ENCODE data around the gene CLDN8.

Gene CLDN8

DNA sequence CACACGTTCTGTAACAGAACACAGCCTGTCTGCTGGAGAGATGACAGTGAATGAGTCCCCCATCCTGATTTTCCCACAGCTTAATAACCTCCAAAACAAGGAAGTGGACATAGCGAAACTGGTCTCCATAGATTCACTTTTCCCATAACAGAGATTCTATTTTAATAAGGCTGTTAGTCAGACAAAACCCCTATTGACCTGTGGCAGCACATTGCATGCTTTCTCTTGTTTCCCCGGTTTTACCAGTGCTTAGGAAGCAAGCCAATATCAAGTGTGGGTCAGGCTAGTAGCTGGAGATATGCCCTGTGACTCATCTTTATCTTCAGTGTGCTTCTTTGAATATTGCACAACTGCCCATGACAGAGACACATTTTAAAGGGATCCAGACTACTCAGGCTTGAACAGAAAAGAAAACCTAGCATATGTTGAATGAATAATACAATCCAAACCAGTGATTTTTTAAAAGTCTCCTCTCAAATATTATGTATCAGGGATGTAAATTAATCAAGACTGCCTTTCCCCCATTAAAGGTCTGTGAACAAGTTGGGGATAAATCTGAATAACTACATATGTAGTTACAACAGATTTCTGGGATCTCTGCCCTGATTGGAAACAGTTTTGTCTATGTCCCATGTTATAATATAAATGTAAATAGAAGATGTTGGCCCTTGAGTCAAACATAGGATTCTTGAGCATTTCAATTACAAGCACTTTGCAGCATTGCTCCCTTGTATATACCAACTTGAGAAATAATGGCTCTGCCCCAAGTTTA is 11.9 kb upstream of the CLDN8 start:
- DNase-seq (ENCODE audit: insufficient read length, low spot score) = no peak
- FAIRE-seq = peak; percentile 43

DNA sequence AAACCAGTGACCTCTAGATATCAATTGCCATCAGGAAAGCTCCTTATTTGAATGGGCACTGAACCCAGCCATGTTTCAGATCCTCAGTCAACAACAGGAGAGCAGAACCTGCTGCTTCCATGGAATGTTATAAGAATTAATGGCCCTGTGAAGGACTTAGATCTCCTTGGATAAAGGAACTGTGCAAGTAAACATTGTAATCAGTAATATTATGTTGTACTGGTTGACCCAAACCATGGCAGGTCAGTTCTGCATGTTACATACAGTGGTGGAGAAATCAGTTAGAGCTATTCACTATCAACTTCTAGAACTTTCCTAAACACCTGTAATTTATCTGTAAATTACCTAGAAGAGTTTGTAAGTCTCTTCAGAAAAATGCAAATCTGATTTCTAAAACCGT is 11.2 kb upstream of the CLDN8 start:
- no peak for DNase-seq (ENCODE audit: insufficient read length, low spot score)
- no peak for TF ChIP-seq POLR2A (IDR thresholded peaks at IDR 0.05; ENCODE audit: low read depth, low read length)

More for the DNA sequence above, 11.9 kb upstream of the CLDN8 start:
- TF ChIP-seq POLR2A (IDR thresholded peaks at IDR 0.05; ENCODE audit: low read depth, low read length) = no peak

DNA sequence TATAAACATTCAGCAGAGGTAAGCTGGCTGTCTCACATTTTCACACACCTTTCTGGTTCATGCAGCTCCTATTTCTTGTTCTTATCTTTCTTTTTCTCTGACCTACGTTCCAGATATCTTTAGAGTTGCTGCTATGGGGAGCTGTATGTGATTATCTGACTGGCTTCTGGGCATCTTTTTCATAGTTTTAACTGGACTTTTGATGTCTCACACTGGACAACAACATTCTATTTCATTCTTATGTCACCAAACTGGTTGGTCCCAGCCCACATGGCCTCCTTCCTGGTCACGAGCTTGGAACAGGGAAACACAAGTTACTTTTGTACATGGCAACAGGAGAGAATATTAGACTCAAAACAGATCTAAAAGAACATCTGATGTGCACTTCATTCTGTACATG is 7.7 kb upstream of the CLDN8 start:
- no peak for FAIRE-seq
- TF ChIP-seq POLR2A (IDR thresholded peaks at IDR 0.05; ENCODE audit: low read depth, low read length) = no peak
- no peak for DNase-seq (ENCODE audit: insufficient read length, low spot score)

More for the DNA sequence above, 11.2 kb upstream of the CLDN8 start:
- FAIRE-seq = no peak

DNA sequence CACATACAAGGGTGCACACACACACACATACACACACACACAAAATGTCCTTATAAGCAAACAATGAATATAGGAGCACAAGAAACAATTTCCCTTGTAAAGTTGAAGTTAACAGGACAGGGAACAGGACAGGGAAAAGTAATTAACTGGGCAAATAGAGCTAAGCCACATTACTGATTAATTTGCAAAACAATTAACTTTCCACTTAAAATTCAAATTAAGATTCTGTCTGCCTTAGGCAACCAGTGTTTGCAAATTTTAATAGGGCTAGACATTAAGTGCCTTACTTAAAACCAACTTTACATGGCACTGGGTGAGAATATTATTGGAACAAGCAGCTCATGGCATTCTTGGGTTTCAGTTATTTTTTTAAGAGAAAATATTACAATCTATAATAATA is 6.8 kb upstream of the CLDN8 start:
- no peak for FAIRE-seq
- no peak for TF ChIP-seq POLR2A (IDR thresholded peaks at IDR 0.05; ENCODE audit: low read depth, low read length)
- DNase-seq (ENCODE audit: insufficient read length, low spot score) = no peak

DNA sequence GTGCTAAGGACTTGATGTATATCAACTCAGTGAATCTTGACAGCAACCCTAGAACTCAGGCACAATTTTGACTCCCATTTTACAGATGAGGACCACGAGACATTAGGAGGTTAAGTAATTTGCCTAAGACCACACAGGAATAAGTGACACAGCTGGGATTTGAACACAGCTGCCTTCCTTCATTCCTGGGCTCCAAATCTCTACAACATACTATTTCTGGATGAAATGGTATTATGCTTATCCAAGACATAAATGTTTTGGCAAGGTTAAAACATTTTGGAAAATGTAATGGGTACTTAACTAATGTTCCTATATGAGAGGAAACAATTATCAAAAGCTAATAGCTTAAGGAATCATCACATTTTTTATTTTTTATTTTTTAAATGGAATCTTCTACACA is 4.8 kb downstream of the CLDN8 start:
- DNase-seq (ENCODE audit: insufficient read length, low spot score) (no peak), FAIRE-seq (no peak)
- TF ChIP-seq POLR2A (IDR thresholded peaks at IDR 0.05; ENCODE audit: low read depth, low read length) = no peak

DNA sequence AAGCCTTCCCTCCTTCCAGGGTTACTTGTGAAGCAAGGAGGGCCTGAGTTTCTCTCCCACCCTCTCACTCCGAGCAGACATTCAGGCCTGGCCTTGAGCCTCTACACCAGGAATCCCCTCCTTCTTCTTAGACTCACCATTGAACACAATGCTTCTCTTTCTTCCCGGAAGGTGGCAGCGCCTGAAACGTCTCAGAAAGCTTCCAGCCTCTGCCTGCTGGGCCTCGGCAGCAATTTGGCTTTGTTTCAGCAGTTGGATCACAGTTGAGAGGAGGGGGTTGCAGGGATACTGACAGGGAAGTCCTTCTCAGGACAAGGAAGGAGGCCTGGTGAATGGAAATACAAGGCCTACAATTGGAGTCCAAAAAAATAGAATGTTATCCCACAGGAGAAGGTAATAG is 6.3 kb downstream of the CLDN8 start:
- no peak for FAIRE-seq
- DNase-seq (ENCODE audit: insufficient read length, low spot score) = no peak
- TF ChIP-seq POLR2A (IDR thresholded peaks at IDR 0.05; ENCODE audit: low read depth, low read length) = no peak

DNA sequence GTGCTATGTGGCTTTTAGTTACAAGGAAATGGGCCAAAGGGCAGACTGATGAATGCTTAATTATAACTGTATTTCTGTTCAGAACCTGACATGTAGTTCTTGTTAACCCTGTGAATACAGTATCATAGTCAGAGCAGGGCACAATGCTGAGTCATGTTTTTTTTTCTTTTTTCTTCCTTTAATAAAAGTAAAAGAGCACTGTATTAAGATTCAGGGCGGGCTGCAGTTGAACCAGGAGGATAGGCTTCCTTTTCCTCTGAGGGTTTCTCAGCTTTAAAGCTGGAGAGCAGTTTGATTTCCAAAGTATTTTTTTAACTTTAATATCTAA is 8.7 kb downstream of the CLDN8 start:
- FAIRE-seq (no peak), DNase-seq (ENCODE audit: insufficient read length, low spot score) (no peak)

DNA sequence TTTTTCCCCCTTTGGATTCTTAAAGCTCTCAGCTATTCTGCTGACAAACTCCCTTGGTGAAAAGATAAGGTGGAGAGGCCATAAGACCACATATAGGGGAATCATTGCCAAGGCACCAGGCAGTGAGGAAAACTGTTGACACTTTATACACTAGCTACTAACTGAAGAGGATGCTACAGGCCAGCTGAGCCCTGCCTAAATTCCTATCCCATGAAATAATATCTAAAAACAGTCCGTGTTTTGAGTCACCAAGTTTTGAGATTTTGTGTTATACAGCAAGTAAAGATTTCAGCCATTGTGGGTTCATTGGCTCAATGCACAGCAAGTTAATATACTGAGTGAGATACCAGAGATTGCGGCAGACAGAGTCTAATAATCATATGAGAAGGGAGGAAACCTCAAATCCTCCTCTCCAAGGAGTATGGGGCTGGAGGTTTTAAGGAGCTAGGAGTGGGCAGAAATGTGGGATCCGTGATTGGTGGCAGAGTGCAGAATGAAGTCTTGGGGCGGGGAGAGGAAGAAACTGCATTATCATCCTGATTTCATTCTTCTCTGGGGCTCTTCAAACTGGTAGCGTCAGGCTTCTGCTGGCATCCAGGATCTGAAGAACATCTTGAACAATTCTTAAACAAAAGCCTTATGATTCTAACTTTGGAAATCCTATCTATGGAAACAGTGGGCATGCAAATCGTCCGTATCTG is 9.2 kb downstream of the CLDN8 start:
- DNase-seq (ENCODE audit: insufficient read length, low spot score) (no peak), FAIRE-seq (no peak)
- TF ChIP-seq POLR2A (IDR thresholded peaks at IDR 0.05; ENCODE audit: low read depth, low read length) = no peak

More for the DNA sequence above, 8.7 kb downstream of the CLDN8 start:
- TF ChIP-seq POLR2A (IDR thresholded peaks at IDR 0.05; ENCODE audit: low read depth, low read length) = no peak

DNA sequence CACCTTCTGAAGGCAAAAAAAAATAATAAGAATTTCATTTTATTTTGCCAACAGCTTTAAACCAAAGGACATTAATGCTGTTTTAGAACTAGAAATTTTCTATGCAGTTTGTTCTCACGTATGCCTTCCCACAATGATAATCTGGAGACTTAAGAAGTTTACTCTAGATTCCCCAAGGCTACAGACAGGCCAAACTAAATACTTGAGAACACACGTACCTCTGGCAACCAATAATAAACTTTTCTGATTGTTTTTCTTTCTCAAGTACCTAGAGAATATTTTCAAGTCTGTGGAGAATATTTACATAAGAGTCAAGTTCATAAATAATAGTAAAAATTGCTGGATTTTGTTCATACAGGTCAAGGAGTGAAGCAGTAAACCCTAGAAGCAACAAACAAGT is 15.9 kb downstream of the CLDN8 start:
- no peak for TF ChIP-seq POLR2A (IDR thresholded peaks at IDR 0.05; ENCODE audit: low read depth, low read length)
- FAIRE-seq = no peak
- no peak for DNase-seq (ENCODE audit: insufficient read length, low spot score)

DNA sequence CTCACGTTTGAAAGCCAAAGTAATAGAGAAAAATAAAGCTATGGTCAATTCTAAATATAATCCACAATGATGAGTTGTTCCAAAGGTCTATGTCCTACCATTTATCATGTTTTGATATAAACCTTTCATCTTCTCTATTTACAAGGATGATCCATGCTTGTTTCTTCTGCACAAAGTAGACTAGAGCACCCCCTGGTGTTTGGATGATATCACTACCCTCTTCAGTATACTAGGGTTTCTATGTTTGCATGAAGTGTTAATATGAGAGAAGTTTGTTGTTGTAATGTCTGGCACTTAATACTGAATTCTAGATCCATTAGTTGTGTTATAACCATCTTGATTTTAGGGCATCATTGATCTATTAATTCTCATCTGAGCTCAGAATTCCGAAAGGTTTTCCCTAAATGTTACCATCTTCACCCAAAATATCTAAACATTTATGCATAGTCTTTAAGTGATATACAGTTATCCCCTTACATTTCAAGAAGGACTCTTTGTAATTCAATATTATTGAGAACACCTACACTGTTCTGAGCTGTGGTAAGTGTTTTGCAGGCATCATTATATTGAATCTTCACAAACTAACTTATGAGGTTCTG is 21.1 kb downstream of the CLDN8 start:
- DNase-seq (ENCODE audit: insufficient read length, low spot score) (peak; percentile 11), FAIRE-seq (peak; percentile 84)
- TF ChIP-seq POLR2A (IDR thresholded peaks at IDR 0.05; ENCODE audit: low read depth, low read length) = no peak

DNA sequence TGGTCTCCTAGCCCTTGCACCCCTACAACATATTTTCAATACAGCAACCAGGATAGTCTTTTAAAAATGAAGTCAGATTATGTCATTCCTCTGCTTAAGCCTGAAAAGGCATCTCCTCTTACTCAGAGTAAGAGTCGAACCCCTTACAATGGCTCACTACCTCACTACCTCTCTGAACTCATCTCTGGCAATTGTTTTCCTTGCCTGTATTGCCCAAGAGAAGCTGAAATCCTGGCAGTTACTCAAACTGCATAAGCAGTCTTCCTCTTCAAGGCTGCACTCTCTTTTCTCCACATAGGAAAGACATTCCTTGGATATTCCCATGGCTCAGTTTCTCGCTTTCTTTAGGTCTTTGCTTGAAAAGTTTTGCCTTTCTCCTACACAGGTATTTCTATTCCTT is 22.7 kb downstream of the CLDN8 start:
- no peak for TF ChIP-seq POLR2A (IDR thresholded peaks at IDR 0.05; ENCODE audit: low read depth, low read length)

DNA sequence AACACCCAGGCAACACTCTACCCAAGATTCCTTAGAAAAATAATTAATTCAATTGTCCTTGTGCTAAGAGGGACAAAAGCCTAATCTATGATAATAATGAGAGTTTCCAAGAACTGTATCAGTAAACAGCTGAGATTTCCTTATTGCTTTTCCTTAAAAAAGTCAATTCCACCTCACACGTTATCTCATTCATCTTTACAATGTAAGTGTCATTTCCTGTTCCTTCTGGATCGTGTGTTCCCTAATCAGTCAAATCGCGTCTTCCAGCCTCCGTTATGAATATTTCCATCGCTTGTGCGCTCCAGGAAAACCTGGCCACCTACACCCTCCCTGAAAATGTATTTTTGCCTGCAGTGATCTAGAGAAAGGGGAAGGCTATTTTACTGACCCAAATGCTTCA is 25.3 kb downstream of the CLDN8 start:
- FAIRE-seq = no peak
- TF ChIP-seq POLR2A (IDR thresholded peaks at IDR 0.05; ENCODE audit: low read depth, low read length) = no peak

More for the DNA sequence above, 22.7 kb downstream of the CLDN8 start:
- FAIRE-seq (no peak), DNase-seq (ENCODE audit: insufficient read length, low spot score) (no peak)

DNA sequence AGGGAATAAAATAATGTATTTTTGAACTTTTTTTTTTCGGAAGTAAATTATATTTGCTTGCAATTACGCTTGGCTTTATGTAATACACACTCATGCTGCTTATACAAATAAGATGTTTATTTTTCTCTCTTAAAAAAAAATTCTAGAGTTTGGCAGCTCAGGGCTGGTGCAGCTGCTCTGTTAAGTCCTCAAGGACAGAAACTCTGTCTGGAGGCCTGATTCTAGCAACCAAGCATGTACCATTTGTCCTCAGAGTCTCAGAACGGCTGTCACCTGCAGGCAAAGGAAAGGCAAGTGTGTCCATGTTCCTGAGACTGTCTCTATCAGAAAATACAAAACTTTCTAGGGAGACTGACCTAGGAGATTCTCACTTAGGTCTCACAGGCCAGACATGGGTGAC is 26.1 kb downstream of the CLDN8 start:
- TF ChIP-seq POLR2A (IDR thresholded peaks at IDR 0.05; ENCODE audit: low read depth, low read length) = no peak

More for the DNA sequence above, 25.3 kb downstream of the CLDN8 start:
- no peak for DNase-seq (ENCODE audit: insufficient read length, low spot score)

DNA sequence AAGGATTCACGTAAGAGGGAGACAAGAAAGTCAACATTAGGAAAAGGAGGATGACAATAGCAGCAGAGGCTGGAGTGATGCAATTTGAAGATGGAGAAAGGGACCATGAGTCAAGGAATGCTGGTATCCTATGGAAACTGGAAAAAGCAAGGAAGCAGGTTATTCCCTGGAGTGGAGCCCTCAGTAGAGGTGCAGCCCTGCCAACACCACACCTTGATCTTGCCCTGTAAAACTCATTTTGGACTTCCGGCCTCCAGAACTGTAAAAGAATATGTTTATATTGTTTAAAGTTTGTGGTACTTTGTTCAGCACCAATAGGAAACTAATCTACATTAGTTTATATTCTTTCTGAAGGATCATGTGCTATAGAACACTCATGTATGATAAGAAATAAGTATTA is 29.7 kb downstream of the CLDN8 start:
- FAIRE-seq (no peak), DNase-seq (ENCODE audit: insufficient read length, low spot score) (no peak)

More for the DNA sequence above, 26.1 kb downstream of the CLDN8 start:
- DNase-seq (ENCODE audit: insufficient read length, low spot score) (no peak), FAIRE-seq (no peak)

DNA sequence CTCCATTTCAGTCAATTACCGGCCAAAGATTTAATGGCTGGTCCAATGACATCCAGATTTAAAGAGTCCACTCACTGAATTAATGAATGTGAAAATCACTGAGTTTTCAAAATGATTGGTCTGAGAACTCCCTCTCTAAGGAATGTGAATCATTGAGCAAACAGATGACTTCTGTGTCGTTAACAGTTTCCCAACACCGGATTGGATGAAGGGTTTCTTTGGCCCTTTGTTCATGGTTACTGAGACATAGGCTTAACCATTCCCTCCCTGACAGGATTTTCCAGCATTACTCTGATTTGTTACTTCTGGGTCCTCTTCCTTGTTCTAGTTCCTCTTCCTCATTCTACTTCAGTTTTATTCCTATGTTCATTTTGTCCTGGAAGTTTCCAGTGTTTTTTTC is 47.8 kb downstream of the CLDN8 start:
- TF ChIP-seq POLR2A (IDR thresholded peaks at IDR 0.05; ENCODE audit: low read depth, low read length) = no peak
- FAIRE-seq (no peak), DNase-seq (ENCODE audit: insufficient read length, low spot score) (no peak)

More for the DNA sequence above, 29.7 kb downstream of the CLDN8 start:
- no peak for TF ChIP-seq POLR2A (IDR thresholded peaks at IDR 0.05; ENCODE audit: low read depth, low read length)
